ENCODE results near the gene PDE8B. TPM values are rescaled to one million over a fixed set of nuclear protein-coding genes. Genes with fewer than 3 reads are reported as not detected.
A peak's percentile ranks its signal among the peaks of the same experiment; 100 is the strongest.

Gene PDE8B
- total RNA-seq, 1 donor from 2014 or later = 1.1 TPM

DNA sequence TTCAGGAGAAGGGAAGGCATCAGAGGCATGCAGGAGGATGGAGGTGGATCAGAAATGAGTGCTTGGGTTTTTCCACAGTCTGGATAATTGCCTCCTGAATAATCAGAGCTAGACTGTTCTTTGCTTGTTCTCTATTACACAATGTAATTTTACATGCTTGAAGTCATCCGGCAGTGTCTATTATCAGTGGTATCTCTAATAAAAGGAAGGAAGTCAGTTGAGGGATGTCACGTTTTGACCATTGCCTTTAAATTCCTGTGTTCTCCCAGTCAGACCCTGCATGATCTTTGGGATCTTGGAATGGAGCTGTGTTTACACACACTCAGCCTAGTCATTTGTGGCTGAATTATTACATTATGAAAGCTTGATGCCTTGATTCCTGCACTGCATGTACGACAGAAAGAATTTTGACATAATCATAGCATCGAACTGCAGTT is 91.0 kb downstream of the PDE8B start:
- H3K4me3 Mint-ChIP-seq (ENCODE audit: unreplicated experiment) = no peak overlapping the region
- H3K36me3 Mint-ChIP-seq (ENCODE audit: low read depth) = no peaks in the 10 kb centered on the region
- TF ChIP-seq, protein P1, sequence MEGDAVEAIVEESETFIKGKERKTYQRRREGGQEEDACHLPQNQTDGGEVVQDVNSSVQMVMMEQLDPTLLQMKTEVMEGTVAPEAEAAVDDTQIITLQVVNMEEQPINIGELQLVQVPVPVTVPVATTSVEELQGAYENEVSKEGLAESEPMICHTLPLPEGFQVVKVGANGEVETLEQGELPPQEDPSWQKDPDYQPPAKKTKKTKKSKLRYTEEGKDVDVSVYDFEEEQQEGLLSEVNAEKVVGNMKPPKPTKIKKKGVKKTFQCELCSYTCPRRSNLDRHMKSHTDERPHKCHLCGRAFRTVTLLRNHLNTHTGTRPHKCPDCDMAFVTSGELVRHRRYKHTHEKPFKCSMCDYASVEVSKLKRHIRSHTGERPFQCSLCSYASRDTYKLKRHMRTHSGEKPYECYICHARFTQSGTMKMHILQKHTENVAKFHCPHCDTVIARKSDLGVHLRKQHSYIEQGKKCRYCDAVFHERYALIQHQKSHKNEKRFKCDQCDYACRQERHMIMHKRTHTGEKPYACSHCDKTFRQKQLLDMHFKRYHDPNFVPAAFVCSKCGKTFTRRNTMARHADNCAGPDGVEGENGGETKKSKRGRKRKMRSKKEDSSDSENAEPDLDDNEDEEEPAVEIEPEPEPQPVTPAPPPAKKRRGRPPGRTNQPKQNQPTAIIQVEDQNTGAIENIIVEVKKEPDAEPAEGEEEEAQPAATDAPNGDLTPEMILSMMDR (IDR thresholded peaks at IDR 0.05) = no peak
- DNase-seq (ENCODE audit: low spot score) = no peak
- H3K27ac Mint-ChIP-seq (ENCODE audit: unreplicated experiment) = no peak overlapping the region
- peaks cover 21% of the 10 kb centered on the region for H3K4me1 Mint-ChIP-seq (ENCODE audit: low read depth)
- H3K27me3 Mint-ChIP-seq (ENCODE audit: low read depth) = no peaks in the 10 kb centered on the region
- no peaks in the 10 kb centered on the region for H3K9me3 Mint-ChIP-seq (ENCODE audit: low read depth)

GRCh38 chr5:77302247-77302646 is 91.8 kb downstream of the PDE8B start:
- no peaks in the 10 kb centered on the region for H3K9me3 Mint-ChIP-seq (ENCODE audit: low read depth)
- no peaks in the 10 kb centered on the region for H3K36me3 Mint-ChIP-seq (ENCODE audit: low read depth)
- DNase-seq (ENCODE audit: low spot score) = no peak
- TF ChIP-seq, protein P1 (IDR thresholded peaks at IDR 0.05) = no peak
- peak overlapping the region; percentile 18 for H3K27ac Mint-ChIP-seq (ENCODE audit: unreplicated experiment)
- no peak overlapping the region for H3K4me3 Mint-ChIP-seq (ENCODE audit: unreplicated experiment)
- H3K27me3 Mint-ChIP-seq (ENCODE audit: low read depth) = peaks cover 3% of the 10 kb centered on the region
- H3K4me1 Mint-ChIP-seq (ENCODE audit: low read depth) = peaks cover 21% of the 10 kb centered on the region

GRCh38 chr5:77302653-77303052 is 92.2 kb downstream of the PDE8B start:
- TF ChIP-seq, protein P1 (IDR thresholded peaks at IDR 0.05) = no peak
- Mint-ChIP-seq H3K36me3 (ENCODE audit: low read depth) (no peaks in the 10 kb centered on the region), H3K27ac (ENCODE audit: unreplicated experiment) (no peak overlapping the region), H3K27me3 (ENCODE audit: low read depth) (peaks cover 4% of the 10 kb centered on the region), H3K4me1 (ENCODE audit: low read depth) (peaks cover 21% of the 10 kb centered on the region), H3K4me3 (ENCODE audit: unreplicated experiment) (no peak overlapping the region), H3K9me3 (ENCODE audit: low read depth) (no peaks in the 10 kb centered on the region)
- DNase-seq (ENCODE audit: low spot score) = no peak

DNA sequence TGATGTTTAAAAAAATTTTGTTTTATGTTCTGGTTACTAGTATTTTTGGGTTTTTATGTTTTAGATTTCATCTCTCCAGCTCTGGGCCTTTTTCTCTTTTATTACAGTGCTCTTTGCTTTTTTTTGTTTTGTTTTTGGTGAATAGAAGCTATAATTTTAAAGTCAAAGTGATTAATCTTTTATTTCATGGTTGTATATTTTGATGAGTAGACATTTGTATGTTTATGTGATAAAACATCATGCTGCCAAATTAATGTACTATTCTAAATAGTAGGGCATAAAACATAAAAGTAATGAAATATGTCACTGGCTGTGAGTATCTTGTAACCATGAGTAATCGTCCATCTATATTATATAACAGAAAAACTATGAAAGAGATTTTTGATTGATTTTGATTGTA is 93.9 kb downstream of the PDE8B start:
- no peak for DNase-seq (ENCODE audit: low spot score)
- TF ChIP-seq, protein P1 (IDR thresholded peaks at IDR 0.05) = no peak
- no peak overlapping the region for H3K27ac Mint-ChIP-seq (ENCODE audit: unreplicated experiment)
- H3K9me3 Mint-ChIP-seq (ENCODE audit: low read depth) = no peaks in the 10 kb centered on the region
- H3K4me1 Mint-ChIP-seq (ENCODE audit: low read depth) = peaks cover 24% of the 10 kb centered on the region
- no peaks in the 10 kb centered on the region for H3K36me3 Mint-ChIP-seq (ENCODE audit: low read depth)
- H3K4me3 Mint-ChIP-seq (ENCODE audit: unreplicated experiment) = no peak overlapping the region
- H3K27me3 Mint-ChIP-seq (ENCODE audit: low read depth) = peaks cover 4% of the 10 kb centered on the region

DNA sequence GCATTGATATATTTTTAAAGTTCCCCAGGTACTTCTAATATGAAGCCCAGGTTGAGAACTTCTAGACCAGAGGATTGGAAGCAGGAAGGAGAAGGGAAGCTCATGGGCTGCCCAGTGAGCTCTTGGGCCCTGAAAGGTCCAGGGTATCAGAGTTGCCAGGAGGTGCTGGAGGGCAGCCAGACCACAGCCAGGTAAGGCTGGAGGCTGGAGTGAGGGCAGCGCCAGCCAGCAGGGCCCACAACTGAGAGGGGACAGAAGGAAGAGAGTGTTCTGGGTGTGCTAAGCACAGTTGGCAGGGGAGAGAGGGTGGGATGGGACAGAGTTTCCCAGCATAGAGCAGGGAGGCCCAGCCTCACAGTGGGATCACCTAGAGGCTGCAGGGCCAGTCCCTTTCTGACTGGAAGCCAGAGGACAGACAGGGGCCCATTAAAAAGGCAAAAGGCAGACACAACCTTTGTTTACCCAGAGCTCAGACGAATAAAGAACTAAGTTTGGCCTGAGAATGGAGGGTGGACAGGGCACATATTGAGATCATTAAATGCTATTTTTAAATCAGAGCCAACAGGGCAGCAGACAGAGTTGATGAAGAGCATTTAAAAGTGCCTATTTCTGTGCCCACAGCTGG is 94.9 kb downstream of the PDE8B start:
- H3K4me1 Mint-ChIP-seq (ENCODE audit: low read depth) = peaks cover 24% of the 10 kb centered on the region
- H3K27me3 Mint-ChIP-seq (ENCODE audit: low read depth) = peaks cover 4% of the 10 kb centered on the region
- H3K27ac Mint-ChIP-seq (ENCODE audit: unreplicated experiment) = no peak overlapping the region
- TF ChIP-seq, protein P1 (IDR thresholded peaks at IDR 0.05) = no peak
- H3K9me3 Mint-ChIP-seq (ENCODE audit: low read depth) = no peaks in the 10 kb centered on the region
- H3K36me3 Mint-ChIP-seq (ENCODE audit: low read depth) = no peaks in the 10 kb centered on the region
- H3K4me3 Mint-ChIP-seq (ENCODE audit: unreplicated experiment) = no peak overlapping the region
- no peak for DNase-seq (ENCODE audit: low spot score)
